ENCODE data around the gene TMEM81. TPM values are rescaled to one million over a fixed set of nuclear protein-coding genes. Genes with fewer than 3 reads are reported as not detected.

The TMEM81 gene
- total RNA-seq, 2 donors from 2014 or later, result 1.7 to 2.2 TPM

DNA sequence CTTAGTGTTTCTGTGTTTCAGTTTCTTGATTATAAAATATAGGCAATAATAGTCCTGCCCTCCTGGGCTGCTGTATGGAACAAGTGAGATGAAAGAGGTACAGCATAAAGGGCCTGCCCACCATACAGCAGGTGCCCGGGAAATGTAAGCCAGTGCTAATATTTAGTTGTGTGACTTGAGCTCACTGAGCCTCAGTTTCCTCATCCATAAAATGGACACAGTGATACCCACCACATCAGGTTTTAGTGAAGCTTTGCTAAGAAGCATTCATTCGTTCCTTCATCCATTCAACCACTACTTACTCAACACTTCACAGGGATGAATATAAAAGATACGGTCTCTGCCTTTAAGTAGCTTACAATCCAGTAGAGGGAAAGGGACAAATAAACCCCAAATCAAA lies 21.4 kb downstream of the TMEM81 start:
- Mint-ChIP-seq H3K36me3 (ENCODE audit: low read depth) (no peaks in the 10 kb centered on the region), H3K27me3 (no peaks in the 10 kb centered on the region), H3K27ac (no peak overlapping the region), H3K4me3 (no peak overlapping the region), H3K4me1 (peaks cover 2% of the 10 kb centered on the region)
- ATAC-seq, result no peak
- no peaks in the 10 kb centered on the region for H3K9me3 ChIP-seq (ENCODE audit: control insufficient read depth, low read length, poor library complexity, severe bottlenecking)
- DNase-seq, result no peak

DNA sequence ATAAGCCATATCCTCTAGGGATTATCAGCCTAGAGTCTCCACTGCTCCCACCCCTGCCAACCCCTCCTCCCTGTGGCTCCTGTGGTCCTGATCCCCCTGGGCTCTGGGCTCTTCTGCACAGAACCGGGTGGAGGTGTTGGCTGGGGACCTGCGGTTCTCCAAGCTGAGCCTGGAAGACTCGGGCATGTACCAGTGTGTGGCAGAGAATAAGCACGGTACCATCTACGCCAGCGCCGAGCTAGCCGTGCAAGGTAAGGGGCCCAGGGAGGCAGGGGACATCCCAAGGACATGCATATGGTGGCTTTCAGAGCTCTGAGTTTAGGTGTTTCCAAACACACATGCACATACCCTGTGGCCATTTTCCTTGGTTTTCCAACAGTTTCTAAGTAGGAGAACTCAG lies 21.9 kb downstream of the TMEM81 start:
- H3K9me3 ChIP-seq (ENCODE audit: control insufficient read depth, low read length, poor library complexity, severe bottlenecking), result no peaks in the 10 kb centered on the region
- no peak for DNase-seq
- ATAC-seq, result no peak
- Mint-ChIP-seq H3K4me1 (peaks cover 2% of the 10 kb centered on the region), H3K4me3 (no peak overlapping the region), H3K27ac (no peak overlapping the region), H3K36me3 (ENCODE audit: low read depth) (no peaks in the 10 kb centered on the region), H3K27me3 (no peaks in the 10 kb centered on the region)

DNA sequence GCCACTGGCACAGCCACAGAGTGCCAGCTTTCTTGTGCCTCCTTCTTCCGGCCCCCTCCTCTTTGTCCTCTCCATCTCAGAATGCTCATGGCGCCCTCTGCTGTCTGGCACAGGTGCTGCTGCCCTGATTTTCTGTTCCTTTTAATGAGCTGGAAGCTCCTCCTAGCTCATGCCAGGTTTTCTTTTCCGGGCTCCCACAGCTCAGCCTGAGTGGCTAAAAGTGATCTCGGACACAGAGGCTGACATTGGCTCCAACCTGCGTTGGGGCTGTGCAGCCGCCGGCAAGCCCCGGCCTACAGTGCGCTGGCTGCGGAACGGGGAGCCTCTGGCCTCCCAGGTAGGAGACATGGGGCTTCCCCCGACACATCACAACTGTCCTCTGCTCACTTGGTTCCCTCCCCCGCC lies 22.6 kb downstream of the TMEM81 start:
- Mint-ChIP-seq H3K36me3 (ENCODE audit: low read depth) (no peaks in the 10 kb centered on the region), H3K27me3 (no peaks in the 10 kb centered on the region), H3K4me1 (peaks cover 2% of the 10 kb centered on the region), H3K4me3 (no peak overlapping the region), H3K27ac (no peak overlapping the region)
- H3K9me3 ChIP-seq (ENCODE audit: control insufficient read depth, low read length, poor library complexity, severe bottlenecking), result no peaks in the 10 kb centered on the region
- DNase-seq, result peak; percentile 34 to 61 (median 37)
- ATAC-seq, result peak; percentile 80

DNA sequence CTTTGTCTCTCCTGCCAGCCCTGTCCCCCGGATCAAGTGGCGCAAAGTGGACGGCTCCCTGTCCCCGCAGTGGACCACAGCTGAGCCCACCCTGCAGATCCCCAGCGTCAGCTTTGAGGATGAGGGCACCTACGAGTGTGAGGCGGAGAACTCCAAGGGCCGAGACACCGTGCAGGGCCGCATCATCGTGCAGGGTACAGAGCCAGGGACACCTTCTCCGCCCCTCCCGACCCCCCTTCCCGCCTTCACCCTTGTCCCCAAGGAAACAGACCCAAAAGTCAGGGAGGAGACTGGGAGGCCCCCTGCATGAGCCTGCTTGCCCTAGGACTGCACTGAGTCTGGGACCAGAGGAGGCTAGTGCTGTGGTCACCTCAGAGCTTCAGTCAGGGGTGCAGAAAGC lies 23.0 kb downstream of the TMEM81 start:
- H3K27ac Mint-ChIP-seq, result no peak overlapping the region
- ATAC-seq, result no peak
- no peak overlapping the region for H3K4me3 Mint-ChIP-seq
- peaks cover 2% of the 10 kb centered on the region for H3K4me1 Mint-ChIP-seq
- no peaks in the 10 kb centered on the region for H3K9me3 ChIP-seq (ENCODE audit: control insufficient read depth, low read length, poor library complexity, severe bottlenecking)
- H3K36me3 Mint-ChIP-seq (ENCODE audit: low read depth), result no peaks in the 10 kb centered on the region
- no peak for DNase-seq
- peaks cover under 1% of the 10 kb centered on the region for H3K27me3 Mint-ChIP-seq

DNA sequence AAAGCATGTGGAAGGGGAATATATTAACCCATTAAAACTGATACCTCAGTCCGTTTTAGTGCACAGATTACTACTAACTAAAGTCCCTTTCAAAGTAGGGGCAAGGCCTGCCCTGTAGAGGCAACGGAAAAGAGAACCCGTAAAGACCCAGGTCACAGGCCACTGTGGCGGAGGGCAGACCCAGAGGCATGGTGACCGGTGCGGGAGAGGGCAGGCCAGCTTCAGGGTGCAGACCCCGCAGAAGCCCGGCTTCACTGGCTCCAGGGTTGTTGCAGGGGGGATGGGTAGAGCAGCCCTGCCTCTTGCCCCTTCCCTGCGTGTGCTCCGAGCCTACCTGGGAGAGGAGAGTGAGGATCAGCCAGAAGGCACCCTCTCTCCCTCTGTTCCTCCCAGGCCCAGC lies 23.5 kb downstream of the TMEM81 start:
- no peaks in the 10 kb centered on the region for H3K36me3 Mint-ChIP-seq (ENCODE audit: low read depth)
- ATAC-seq, result no peak
- no peaks in the 10 kb centered on the region for H3K9me3 ChIP-seq (ENCODE audit: control insufficient read depth, low read length, poor library complexity, severe bottlenecking)
- peaks cover 2% of the 10 kb centered on the region for H3K4me1 Mint-ChIP-seq
- no peak overlapping the region for H3K27ac Mint-ChIP-seq
- DNase-seq, result no peak
- H3K4me3 Mint-ChIP-seq, result no peak overlapping the region
- H3K27me3 Mint-ChIP-seq, result peaks cover 5% of the 10 kb centered on the region

DNA sequence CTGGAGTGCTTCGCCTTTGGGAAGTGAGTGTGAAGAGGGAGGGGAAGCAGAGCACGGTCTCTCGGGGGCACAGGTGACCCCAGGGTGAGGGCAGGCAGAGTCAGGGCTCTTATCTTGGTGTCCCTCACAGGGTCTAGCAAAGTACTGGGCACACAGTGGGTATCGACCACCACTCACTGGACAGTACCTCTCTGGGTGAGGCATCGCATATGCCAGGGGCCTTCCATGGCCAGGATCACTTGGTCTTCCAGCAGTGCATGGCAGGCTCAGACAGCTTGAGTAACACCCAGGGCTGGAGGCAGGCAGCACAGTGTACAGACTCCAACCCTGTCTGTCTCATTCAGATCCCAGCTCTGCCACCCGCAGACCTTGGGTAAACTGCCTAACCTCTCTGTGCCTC lies 24.6 kb downstream of the TMEM81 start:
- DNase-seq (no peak), ATAC-seq (no peak)
- Mint-ChIP-seq H3K27ac (no peak overlapping the region), H3K4me3 (no peak overlapping the region), H3K36me3 (ENCODE audit: low read depth) (no peaks in the 10 kb centered on the region), H3K4me1 (peaks cover 2% of the 10 kb centered on the region), H3K27me3 (peaks cover 16% of the 10 kb centered on the region)
- no peaks in the 10 kb centered on the region for H3K9me3 ChIP-seq (ENCODE audit: control insufficient read depth, low read length, poor library complexity, severe bottlenecking)

DNA sequence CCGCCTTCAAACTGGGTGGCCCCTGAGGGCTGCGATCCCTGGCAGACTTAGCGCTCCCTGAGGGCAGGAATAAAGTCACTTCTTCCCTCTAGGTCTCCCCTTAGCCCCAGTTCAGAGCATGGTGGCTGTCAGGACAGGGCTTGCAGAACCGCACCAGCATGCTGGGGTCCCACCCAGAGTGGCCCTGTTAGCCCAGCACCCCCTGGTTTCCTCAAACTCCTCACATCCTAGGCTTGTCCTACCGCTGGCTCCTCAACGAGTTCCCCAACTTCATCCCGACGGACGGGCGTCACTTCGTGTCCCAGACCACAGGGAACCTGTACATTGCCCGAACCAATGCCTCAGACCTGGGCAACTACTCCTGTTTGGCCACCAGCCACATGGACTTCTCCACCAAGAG lies 25.4 kb downstream of the TMEM81 start:
- ATAC-seq (no peak), DNase-seq (no peak)
- Mint-ChIP-seq H3K27me3 (peaks cover 21% of the 10 kb centered on the region), H3K27ac (no peak overlapping the region), H3K36me3 (ENCODE audit: low read depth) (no peaks in the 10 kb centered on the region), H3K4me3 (no peak overlapping the region), H3K4me1 (peaks cover 2% of the 10 kb centered on the region)
- H3K9me3 ChIP-seq (ENCODE audit: control insufficient read depth, low read length, poor library complexity, severe bottlenecking), result no peaks in the 10 kb centered on the region

DNA sequence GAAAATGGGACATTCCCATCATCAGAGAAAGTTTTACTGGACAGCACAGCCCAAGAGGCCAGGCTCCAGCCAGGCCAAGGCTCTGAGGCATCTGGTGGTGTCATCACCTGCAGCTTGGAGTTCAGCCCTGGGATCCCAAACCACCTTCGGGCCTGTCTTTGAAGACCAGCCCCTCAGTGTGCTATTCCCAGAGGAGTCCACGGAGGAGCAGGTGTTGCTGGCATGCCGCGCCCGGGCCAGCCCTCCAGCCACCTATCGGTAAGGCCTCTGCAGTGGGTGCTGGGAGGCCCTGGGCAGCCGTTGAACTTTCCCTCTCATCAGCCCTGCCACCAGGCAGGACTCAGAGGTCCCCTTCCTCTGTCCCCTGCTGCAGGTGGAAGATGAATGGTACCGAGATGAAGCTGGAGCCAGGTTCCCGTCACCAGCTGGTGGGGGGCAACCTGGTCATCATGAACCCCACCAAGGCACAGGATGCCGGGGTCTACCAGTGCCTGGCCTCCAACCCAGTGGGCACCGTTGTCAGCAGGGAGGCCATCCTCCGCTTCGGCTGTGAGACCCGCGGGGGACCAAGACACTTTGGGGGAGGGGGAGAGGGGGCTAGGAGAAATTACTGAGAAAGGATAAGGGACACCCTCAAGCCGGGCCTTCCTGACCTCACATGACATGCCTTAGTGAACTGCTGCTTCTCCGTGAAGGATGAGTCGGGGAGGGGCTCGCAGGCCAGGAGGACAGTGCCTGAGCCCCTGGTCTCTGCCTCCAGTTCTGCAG lies 26.3 kb downstream of the TMEM81 start:
- Mint-ChIP-seq H3K4me1 (peaks cover 2% of the 10 kb centered on the region), H3K4me3 (no peak overlapping the region), H3K27ac (no peak overlapping the region), H3K36me3 (ENCODE audit: low read depth) (no peaks in the 10 kb centered on the region), H3K27me3 (peaks cover 30% of the 10 kb centered on the region)
- no peaks in the 10 kb centered on the region for H3K9me3 ChIP-seq (ENCODE audit: control insufficient read depth, low read length, poor library complexity, severe bottlenecking)
- no peak for DNase-seq
- ATAC-seq, result no peak

DNA sequence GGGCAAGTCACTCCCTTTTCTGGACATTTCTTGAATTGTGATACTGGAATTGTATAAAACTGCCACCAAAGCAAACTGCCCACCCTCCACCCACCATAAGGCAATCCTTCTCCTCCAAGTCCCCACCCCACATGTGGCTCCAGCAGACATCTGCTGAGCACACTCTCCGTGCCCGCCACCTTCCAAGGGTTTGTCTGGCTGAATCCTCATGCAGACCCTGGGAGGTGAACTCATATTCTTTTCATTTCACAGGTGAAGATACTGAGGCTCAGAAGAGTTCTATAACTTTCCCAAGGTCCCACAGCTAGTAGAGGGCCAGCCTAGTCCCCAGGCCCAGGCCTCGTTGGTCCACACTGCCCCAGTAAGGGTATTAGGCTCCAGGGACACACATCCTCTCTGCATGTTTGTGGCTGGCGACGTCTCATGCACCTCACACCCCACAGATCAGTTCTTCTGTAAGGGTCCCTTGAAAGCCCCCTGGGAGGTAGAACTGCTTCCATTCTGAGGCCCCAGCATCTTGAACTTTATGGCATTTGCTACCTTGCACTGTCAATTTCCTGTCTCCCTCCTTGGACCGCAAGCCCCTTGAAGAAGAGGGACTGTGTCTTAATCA lies 27.2 kb downstream of the TMEM81 start:
- H3K4me3 Mint-ChIP-seq, result no peak overlapping the region
- no peaks in the 10 kb centered on the region for H3K36me3 Mint-ChIP-seq (ENCODE audit: low read depth)
- no peak for ATAC-seq
- H3K27ac Mint-ChIP-seq, result no peak overlapping the region
- no peaks in the 10 kb centered on the region for H3K9me3 ChIP-seq (ENCODE audit: control insufficient read depth, low read length, poor library complexity, severe bottlenecking)
- no peak for DNase-seq
- H3K4me1 Mint-ChIP-seq, result peaks cover 2% of the 10 kb centered on the region
- peaks cover 30% of the 10 kb centered on the region for H3K27me3 Mint-ChIP-seq

DNA sequence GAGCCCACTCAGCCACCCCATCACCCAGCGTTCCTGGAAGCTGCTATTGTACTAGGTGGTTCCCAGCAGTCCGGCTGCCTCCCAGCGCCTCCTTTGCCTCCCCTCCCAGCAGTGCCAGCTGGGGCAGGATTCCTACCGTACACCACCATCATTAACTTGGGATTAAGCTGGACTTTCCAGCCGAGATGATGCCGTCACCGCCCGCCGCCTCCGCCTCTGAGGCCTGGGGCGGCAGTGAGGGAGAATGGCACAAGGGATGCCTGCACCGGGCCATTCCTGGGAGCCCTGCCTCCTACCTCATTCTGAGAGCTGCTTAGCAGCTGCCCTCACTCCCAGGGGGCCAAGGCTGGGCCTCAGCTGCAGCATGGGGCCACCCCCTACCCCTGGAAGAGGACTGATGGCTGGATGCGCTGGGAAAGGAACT lies 28.1 kb downstream of the TMEM81 start:
- no peaks in the 10 kb centered on the region for H3K9me3 ChIP-seq (ENCODE audit: control insufficient read depth, low read length, poor library complexity, severe bottlenecking)
- H3K36me3 Mint-ChIP-seq (ENCODE audit: low read depth), result no peaks in the 10 kb centered on the region
- H3K4me1 Mint-ChIP-seq, result peaks cover under 1% of the 10 kb centered on the region
- H3K4me3 Mint-ChIP-seq, result no peak overlapping the region
- no peak for DNase-seq
- ATAC-seq, result no peak
- H3K27me3 Mint-ChIP-seq, result peaks cover 30% of the 10 kb centered on the region
- no peak overlapping the region for H3K27ac Mint-ChIP-seq

DNA sequence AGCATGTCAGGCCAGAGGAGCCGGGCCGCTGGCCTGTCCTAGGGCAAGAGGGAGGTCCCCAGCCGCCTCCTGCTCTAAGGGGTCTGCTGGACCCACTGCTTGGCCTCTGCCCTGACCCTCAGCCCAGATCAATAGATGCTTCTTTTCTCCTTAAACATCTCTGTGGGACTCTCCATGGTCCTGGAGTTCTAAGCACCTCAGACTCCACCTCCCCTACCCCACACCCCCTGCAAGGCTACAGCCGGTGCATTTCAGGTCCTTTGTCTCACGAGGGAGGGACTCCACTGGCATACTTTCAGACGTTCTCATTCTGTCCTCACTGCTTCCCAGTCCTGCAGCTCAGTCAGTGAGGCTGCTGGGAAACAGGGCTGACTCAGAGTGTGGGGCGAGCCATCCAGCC lies 30.2 kb downstream of the TMEM81 start:
- ATAC-seq, result no peak
- Mint-ChIP-seq H3K27ac (no peak overlapping the region), H3K27me3 (peaks cover 30% of the 10 kb centered on the region), H3K4me3 (no peak overlapping the region), H3K36me3 (ENCODE audit: low read depth) (no peaks in the 10 kb centered on the region), H3K4me1 (peaks cover 2% of the 10 kb centered on the region)
- no peaks in the 10 kb centered on the region for H3K9me3 ChIP-seq (ENCODE audit: control insufficient read depth, low read length, poor library complexity, severe bottlenecking)
- no peak for DNase-seq

DNA sequence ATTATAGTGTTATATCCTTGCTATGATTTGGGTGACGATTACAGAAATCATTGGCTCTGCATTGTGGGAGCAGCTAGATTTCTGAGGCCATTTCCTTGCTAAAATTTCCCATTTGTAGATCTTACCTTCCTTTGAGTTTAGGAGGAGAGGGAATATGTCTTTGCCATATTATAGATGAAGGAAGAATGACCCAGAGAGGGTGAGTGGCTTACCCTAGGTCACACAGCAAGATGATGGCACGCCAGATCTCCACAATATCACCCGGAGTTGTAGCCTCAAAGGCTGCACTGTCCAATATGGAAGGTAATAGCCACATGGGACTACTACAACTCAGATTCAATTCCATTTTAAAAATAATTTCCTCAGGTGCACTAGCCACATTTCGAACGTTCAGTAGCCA lies 31.0 kb downstream of the TMEM81 start:
- Mint-ChIP-seq H3K4me1 (peaks cover 2% of the 10 kb centered on the region), H3K27ac (no peak overlapping the region), H3K4me3 (no peak overlapping the region), H3K27me3 (peaks cover 34% of the 10 kb centered on the region), H3K36me3 (ENCODE audit: low read depth) (no peaks in the 10 kb centered on the region)
- H3K9me3 ChIP-seq (ENCODE audit: control insufficient read depth, low read length, poor library complexity, severe bottlenecking), result no peaks in the 10 kb centered on the region
- ATAC-seq (no peak), DNase-seq (no peak)

DNA sequence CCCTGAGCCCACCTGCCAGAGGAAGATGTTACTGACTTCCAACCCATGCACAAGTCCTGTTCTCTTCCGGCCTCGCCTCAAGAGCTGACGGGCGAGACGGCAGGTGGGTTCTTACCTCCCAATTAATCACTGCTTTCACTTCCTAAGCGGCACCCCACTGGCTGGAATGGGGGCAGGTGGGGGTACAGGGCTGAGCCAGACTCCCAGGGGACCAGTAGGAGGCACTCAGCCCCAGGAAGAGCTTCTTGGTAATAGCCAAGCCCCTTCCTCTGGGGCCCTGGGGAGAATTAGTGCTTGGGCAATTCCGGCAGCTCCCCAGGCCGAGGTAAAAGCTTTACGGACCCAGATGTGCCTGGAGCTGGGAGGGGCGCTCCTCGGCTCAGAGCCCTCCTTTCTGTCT lies 31.6 kb downstream of the TMEM81 start:
- no peaks in the 10 kb centered on the region for H3K36me3 Mint-ChIP-seq (ENCODE audit: low read depth)
- no peak overlapping the region for H3K4me3 Mint-ChIP-seq
- DNase-seq (no peak), ATAC-seq (no peak)
- H3K4me1 Mint-ChIP-seq, result peaks cover 2% of the 10 kb centered on the region
- H3K27me3 Mint-ChIP-seq, result peaks cover 36% of the 10 kb centered on the region
- H3K27ac Mint-ChIP-seq, result no peak overlapping the region
- no peaks in the 10 kb centered on the region for H3K9me3 ChIP-seq (ENCODE audit: control insufficient read depth, low read length, poor library complexity, severe bottlenecking)

DNA sequence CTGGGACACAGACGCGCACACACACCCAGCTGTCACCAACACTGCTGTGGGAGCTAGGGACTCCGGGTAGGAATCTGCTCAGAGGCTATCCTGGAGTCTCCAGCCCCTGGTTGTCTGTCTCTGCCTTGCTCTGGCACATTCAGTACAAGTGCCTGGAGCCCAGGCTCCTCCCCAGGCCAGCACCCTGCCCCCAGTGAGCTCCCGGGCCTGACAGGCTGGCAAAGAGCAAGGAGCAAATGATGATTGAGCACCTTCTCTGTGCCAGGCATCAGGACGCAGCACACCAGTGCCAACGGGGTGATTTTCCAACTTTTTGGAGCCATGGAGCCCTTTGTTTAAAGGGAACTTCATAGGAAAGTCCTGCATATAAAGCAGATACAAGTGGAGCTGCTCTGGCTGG lies 34.8 kb downstream of the TMEM81 start:
- DNase-seq (no peak), ATAC-seq (no peak)
- peaks cover 2% of the 10 kb centered on the region for H3K36me3 Mint-ChIP-seq (ENCODE audit: low read depth)
- H3K4me1 Mint-ChIP-seq, result peaks cover 2% of the 10 kb centered on the region
- H3K4me3 Mint-ChIP-seq, result no peak overlapping the region
- H3K27ac Mint-ChIP-seq, result no peak overlapping the region
- H3K27me3 Mint-ChIP-seq, result peaks cover 43% of the 10 kb centered on the region
- no peaks in the 10 kb centered on the region for H3K9me3 ChIP-seq (ENCODE audit: control insufficient read depth, low read length, poor library complexity, severe bottlenecking)
